NCI-H226 (cell line): ENCODE results near the gene SLU7.
"Not testable (repeated sequence)": the region's sequence is repeated elsewhere in the genome, so short reads cannot be mapped to it uniquely, and the experiment has no call there.

ENCODE experiments used
- DNase-seq: peaks from one replicate; pipeline ENCODE4 v3.0.0-alpha.2; 2015

Gene SLU7

DNA sequence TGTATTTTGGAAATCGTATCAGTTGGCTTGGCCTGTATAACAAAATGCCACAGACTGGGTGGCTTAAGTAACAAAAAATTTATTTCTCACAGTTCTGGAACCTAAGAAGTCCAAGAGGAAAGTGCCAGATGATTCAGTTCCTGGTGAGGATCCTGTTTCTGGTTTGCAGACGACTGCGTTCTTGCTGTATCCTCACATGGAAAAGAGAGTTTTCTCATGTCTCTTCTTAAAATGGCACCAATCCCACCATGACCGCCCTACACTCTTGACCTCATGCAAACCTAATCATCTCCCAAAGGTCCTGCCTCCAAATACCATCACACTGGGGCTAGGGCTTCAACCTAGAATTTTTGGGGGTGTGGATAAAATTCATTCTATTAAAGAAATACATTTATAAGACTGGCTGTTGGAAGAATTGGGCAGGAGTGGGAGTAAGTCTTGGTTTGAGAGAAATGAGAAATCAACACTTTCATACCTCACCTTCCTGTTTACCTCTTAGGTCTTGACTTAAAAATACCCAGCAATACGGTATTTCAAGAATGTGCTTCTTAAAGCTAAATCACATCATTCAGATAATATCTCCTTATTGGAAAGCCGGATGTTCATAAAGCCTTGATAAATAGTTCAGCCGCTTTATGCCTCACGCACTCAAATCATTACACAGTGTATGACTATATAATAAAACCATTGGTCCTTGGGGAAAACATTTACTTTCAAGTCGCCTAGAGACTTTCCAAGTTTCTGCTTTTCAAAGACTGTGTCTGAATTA, 31.5 kb upstream of the SLU7 start:
- no peak for DNase-seq

DNA sequence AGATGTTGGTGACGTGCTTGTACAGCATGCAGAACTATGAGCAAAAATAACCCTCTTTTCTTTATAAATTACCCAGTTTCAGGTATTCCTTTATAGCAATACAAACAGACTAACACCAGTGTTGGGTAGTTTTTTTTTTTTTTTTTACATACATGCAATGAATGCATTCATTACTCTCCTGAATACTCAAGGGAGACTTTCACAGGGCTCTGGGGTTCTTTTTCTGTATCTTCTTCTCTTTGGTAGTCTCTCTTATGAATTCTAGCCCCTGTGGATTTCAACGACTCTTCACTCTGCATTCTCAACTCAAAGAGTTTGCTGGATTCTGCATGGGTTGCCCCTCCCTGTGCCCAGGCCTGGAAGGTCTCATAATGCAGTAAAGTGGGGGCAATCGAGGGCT, 30.6 kb upstream of the SLU7 start:
- no peak for DNase-seq

DNA sequence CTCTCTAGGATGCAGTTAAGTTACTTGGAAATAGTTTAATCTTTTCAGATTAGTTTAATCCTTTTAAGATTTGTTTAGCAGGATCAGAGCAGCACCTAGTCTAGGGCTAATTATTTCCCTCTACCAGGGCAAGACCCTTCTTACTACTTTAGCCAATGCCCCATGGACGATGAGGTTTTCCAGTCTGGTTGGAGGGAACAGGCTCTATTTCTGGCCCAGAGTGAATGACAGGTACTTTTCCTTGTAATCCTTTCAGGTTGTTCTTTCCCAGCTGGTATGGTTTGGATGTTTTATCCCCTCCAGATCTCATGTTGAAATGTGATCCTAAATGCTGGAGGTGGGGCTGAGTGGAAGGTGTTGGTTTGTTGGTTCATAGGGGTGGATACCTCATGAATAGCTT, 30.0 kb upstream of the SLU7 start:
- DNase-seq: no peak

DNA sequence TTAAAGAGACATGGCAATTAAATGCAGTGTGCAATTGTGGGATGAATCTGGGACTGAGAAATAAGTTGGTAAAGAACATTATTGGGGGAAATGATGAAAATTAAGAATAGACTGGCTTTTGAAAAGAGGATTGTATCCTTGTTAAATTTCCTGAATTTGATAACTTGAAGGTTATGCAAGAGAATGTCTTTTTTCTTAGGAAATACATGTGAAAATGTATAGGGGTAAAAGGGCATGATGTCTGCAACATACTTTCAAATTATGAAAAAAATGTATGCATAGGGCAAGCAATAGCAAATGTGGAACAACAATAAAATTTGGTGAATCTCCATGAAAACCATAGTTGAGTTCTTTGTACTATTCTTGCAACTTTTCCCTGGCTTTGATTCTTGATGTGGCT, 26.9 kb upstream of the SLU7 start:
- DNase-seq: no peak

DNA sequence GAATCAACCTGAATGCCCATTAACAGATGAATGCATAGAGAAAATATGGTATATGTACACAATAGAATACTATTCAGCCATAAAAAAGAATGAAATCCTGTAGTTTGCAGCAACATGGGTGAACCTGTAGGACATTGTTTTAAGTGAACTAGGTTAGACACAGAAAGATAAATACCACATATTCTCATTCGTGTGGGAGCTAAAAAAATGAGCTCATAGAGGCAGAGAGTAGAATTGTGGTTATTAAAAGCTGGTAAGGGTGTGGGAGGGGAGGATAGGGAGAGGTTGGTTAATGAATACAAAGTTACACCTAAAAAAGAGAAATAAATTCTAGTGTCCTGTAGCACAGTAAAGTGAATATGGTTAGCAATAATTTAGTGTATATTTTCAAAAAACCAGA, 26.3 kb upstream of the SLU7 start:
- DNase-seq: no peak

DNA sequence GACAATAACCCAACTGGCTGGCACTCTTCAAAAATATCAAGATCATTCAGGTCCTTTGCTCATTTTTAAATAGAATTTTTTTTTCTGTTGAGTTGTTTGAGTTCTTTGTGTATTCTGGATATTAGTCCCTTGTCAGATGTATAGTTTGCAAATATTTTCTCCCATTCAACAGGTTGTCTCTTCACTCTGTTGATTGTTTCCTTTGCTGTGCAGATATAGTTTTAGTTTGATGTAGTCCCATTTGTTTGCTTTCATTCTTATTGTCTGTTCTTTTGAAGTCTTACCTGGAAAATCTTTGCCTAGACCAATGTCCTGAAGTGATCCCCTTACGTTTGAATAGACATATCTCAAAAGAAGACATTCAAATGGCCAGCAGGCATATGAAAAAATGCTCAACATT, 25.5 kb upstream of the SLU7 start:
- DNase-seq: no peak

DNA sequence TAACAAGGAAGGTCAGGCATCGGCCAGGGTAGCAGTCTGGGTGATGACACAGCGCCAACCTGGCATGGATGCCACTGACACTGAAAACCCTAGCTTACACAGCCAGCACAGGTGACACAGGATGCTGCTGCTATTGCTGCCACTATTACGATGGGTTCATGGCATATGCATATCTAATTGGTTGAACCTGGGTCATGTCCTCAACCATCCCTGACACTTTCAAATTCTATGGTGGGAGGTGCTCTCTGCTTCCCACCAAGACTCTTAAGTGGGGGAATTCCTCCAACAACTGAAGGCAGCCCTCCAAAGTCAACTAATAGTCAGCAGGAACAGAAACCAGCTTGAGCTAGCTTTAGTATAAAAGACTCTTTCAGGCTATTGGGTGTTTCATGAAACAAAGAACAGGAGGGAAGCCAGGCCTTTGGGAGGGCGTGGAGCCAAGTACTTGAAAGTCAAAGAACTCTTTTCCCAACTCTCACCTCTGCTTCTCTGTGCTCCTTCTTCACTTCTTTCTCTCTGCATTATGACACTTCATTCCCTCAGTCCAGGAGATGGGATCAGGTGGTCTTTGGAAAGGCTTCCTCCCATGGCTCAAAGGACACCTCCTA, 24.0 kb upstream of the SLU7 start:
- DNase-seq: no peak

DNA sequence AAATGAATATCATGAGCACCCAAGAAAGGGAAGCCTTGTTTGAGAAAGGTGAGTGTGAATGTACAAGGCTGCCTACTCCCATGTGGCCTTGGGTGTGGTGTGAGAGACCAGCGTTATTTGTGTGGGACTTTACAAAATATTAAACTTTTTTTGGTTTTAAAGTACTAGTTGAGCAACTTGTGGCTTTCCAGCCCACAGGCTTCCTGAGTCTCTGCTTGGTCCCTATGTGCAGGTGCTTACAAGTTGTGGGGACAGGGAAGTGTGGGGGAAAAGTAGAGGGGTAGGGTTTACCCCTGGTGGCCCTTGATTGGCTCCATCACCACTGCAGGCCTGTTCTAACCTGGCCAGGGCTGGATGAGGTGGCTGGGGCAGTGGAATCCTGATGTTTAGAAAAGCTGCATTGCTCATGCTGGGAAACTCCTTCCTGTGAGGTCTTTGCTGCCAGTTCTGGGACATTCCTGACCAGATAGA, 22.5 kb upstream of the SLU7 start:
- no peak for DNase-seq

DNA sequence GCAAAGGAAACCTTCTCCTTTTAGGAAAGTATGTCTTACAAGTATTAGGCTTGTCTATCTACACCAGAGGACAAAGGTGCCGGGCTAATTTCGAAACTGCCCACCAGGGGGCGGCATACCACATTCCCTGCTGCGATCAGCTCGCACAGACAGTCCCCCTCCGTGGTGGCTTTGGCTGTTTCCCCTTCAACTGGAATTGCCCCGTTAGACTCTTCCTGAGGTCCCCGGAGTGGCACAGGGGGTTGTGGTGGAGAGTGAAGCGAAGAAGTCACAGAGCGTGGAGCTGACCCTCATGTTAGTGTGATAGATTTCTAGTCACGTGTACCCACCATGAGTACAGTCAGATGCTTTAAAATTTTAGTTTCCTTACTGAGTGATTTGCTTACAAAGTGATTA, 20.3 kb upstream of the SLU7 start:
- DNase-seq: no peak

DNA sequence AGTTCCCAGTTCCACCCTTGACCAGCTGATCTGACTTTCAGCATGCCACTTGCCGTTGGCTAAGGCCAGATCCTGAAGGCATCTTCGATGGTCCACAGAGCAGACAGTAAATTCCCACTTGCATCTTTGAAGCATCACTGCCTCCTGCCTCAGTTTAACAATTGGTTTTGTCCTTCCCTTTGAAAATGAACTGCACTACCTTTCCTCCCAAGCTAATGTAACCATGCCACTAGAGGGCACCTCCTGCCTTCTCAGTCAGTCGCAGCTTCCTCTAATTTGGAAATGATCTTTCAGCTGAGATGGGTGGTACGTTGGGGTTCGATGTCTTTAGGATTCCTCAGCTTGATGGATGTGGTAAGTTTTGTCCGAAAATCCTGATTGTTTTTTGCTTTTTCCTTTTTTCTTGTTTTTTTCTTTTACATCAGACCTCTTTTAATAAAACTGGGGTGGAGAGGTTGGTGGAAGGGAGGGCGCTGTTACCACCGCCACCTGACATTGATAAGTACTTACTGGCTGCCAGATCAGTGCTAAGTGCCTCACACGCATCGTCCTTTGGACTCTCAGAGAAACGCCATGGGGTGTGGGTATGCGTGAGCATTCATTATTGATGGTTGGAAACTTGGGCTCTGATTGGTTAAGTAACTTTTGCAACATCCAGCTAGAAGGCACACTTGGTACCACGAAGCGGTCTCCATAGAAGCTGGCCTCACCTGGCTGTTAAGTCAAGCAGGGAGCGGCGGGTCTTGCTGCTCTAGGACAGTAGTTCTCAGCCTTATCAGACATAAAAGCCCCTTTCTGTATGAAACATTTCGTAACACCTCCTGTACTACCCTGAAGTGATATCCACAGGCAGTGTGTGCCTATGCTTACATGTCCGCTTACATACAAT, 19.7 kb upstream of the SLU7 start:
- peak; percentile 13 for DNase-seq

DNA sequence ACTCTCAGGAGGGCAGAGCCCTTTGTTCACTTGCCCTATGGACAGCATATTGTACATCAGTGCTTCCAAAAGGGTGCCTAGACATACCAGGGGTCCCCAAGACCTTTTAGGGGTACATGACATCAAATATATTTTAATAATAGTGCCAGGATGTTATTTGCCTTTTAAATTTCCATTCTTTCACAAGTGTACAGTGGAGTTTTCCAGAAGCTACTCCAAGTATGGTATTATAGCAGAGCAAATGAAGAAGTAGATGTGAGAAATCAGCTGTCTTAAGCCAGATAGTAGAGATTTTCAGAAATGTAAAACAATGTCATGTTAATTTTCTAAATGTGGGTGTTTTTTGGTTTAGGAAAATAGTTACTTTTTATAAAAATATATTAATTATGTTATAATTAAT, 18.4 kb upstream of the SLU7 start:
- DNase-seq: no peak

DNA sequence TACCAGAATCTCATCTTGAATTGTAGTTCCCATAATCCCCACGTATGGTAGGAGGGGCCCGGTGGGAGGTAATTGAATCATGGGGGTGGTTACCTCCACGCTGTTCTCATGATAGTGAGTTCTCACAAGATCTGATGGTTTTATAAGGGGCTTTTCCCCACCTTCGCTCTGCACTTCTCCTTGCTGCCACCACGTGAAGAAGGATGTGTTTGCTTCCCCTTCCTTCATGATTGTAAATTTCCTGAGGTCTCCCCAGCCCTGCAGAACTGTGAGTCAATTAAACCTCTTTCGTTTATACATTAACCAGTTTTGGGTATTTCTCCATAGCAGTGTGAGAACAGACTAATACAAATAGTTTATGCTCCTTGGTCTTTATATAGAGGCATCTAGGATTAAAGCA, 17.8 kb upstream of the SLU7 start:
- DNase-seq: not testable (repeated sequence)

DNA sequence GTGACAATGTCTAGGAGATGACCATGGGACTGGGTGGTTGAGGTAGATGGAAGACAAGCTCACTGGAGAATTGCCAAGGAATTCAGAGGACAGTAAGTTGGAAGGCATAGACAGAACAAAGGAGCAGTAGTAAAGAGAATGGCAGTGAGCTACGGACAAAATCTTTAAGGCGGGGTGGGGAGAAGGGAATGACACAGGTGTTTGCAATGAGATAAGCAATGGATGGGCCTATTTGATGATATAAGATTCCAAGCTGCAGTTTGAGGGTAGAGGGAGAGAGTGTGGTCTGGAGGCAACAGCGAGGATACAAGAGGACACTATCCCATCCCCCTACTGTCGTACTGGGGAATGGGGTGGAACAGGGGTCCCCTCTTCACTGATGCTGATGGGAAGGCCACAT, 17.1 kb upstream of the SLU7 start:
- DNase-seq: no peak

DNA sequence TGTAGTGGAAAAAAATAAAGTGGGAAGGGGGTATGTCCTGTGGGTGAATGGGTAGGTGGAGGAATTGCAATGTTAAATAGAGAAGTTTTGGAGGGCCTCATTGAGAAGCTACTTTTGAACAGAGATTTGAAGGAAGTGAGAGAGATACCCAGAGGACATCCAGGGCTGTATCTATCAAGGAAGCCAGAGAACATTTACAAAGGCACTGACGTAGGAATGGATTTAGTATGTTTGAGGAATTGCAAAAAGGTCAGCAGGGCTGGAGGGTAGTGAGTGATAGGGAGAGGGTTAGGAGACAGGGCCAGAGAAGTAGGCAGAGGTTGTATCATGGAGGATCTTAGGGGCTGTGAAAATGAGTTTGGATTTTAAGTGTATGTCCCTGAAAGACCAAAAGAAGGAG, 16.7 kb upstream of the SLU7 start:
- no peak for DNase-seq

DNA sequence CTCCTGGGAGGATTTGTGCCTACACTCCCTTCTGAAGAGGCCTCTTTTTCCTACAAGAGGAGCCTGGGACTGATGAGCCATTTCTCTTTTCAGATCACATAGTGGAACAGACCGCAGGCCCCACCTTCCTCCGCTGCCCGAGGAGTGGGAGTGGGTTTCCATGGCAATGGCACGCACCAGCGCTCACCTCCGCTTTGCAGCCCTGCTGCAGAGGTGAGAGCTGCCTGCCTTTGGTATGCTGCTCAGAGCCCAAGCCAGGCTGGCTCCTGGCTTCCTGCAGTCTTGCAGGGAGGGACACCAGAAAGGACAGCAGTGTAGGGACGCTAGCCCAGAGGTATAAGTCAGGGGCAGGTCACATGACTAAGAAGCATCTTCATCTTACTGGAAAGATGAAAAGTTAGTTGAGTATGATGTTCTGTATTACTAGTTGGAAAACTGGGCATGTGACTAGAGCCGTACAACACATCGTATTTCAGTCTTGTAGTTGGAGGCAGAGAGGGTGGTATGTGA, 15.2 kb upstream of the SLU7 start:
- no peak for DNase-seq

DNA sequence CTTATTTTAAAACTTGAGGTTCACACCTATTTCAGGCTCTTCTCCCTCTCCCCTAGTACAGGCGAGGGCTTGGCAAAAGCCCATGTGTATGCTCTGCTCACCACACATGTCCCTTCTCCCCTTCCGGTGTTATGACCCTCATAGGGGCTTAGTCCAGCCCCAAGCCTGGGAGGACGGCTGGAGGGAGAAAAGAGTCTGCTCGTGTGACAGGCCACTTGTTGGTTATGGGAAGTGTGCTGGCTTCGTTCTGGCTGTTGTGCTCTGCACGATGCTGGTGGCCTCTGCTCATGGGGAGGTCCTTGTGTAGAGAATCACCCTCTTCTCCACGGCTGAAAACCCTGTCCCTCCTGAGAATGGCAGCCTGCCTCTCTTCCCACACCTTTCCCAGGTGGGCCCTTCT, 13.9 kb upstream of the SLU7 start:
- no peak for DNase-seq

DNA sequence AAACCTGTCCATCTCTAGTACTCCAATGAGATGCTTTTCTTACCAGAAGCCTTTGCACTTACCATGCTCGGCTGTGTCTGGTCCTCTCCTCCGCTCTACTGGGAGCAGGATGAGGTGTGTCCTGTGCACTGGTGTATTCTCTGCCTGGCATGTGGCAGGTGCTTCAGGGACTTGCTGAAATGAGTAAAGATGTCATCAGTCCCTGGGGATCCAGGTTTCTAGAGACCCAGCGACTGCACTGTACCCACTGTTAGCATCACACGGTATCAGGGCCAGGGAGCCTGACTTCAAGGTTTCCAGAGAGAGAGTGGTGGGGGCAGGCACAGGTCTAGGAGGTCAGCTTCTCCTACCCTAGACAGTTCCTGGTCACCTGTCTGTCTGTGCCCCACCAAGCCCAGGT, 13.3 kb upstream of the SLU7 start:
- no peak for DNase-seq

DNA sequence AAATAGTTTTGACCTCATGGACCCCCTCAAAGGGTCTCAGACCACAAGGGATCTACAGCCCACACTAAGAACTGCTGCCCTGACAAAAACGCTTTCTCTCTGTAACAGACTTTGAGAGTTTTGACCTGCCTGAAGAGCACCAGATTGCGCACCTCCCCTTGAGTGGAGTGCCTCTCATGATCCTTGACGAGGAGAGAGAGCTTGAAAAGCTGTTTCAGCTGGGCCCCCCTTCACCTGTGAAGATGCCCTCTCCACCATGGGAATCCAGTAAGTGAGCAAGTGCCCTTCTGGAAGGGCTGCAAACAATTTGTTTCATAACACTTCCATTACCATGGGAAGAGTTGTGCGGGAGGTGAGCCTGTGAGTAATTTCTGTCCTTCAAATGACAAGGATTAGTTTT, 8.7 kb upstream of the SLU7 start:
- no peak for DNase-seq

DNA sequence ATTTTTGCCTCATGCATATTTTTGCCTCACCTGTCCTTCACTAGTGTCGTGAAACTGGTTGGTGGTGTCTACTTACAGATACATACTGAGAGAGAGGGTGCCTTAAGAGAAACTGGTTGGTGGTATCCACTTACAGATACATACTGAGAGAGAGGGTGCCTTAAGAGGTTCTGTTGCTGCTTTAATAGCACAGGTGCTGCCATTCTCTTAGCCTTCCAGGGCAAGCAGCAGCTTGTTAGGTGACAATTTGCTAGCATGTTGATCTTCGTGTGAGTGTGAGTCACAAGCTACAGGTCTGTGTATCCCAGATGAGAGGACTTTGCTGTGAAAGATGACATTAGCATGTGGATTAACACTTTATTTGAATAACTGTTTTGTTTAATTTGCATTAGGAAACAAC, 4.2 kb upstream of the SLU7 start:
- DNase-seq: no peak

DNA sequence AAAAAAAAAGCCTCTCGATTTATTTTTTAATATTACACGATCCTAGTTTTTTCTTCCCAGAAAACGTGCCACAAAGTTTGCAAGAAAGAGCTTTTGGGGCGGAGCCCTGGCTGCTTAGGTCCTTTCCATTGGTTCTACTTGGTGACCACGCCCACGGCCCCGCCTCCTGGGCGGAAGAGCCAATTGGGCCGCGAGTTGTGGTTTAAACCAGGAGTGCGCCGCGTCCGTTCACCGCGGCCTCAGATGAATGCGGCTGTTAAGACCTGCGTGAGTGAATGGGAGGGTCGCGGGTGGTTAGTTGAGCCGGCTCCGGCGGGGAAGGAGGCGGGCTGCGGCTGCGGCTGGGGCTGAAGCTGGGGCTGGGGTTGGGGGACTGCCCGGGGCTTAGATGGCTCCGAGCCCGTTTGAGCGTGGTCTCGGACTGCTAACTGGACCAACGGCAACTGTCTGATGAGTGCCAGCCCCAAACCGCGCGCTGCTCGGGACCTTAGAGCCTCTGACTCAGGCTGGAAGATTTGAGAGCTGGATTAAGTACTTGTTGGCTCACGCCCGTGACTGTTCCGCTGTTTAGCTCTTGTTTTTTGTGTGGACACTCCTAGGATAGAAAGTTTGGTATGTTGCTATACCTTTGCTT, 2.9 kb upstream of the SLU7 start, which contains the start of gene PTTG1:
Gene PTTG1, plus strand, starts transcription at position 231 of the 634 bp plus-strand sequence. CDS start 458 bp downstream, outside the sequence.
- peak; percentile 93 for DNase-seq

DNA sequence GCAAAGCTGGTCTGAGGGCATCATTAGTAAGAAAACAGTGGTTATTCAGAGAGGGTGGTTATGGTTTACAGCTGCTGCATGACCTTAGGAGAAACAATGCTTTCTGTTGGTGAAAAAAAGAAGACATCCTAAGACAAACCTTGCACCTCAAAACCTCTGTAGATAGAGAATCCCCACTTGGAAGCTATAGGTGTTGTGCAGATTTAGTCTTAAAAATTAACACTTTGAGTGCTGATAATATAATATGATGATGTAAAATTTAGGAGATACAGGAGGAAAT, 1.4 kb upstream of the SLU7 start:
- no peak for DNase-seq

DNA sequence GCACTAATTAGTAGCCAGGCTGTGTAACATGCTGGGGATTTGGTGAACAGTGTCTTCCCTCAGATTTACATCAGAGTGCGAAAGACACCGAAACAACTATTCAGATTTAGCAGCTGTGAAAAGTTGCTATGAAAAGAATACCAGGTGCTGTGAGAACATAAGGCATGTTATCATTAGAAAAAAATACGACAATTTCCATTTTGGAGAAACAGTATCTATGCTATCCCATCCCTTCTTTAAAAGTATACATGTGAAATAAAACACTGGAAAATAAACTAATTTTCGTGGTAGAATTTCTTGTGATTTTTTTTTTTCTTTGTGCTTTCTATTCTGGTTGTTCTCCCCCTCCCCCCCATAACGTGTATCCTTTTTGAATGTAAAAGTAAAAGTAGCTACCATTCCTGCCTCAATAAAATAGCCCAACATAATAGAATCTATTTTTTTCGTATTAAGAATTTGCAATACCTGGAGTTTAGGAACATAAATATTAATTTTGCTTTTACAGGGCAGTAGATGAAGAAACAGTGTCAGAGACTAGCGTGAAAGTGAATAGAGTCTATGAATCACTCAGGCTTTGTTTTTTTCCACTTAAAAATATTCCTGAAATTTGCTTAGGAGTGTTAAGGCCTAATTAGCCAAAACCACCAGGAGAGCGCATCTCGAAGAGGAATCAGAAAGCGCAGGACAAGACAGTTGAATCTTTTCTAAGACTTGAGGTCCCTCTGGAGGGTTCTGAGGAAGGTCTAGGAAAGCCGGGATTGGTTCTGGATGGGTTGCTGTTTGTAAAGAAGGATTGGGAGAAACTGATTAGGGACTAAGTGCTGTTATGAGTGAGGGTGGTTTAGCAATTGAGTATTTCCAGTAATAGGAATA, 813 bp upstream of the SLU7 start:
- no peak for DNase-seq
